HG02884 (cell line): ENCODE data around the gene ERBB4.
"Not testable (repeated sequence)": the region's sequence is repeated elsewhere in the genome, so short reads cannot be mapped to it uniquely, and the experiment has no call there.

Source experiments
- ATAC-seq: cut with Tn5 transposase; IDR thresholded peaks from one replicate; pipeline ENCODE4 v1.9.1; 2021; ENCODE audit warnings: mild to moderate bottlenecking, moderate library complexity; ENCODE audit not compliant: unreplicated experiment

The ERBB4 gene

DNA sequence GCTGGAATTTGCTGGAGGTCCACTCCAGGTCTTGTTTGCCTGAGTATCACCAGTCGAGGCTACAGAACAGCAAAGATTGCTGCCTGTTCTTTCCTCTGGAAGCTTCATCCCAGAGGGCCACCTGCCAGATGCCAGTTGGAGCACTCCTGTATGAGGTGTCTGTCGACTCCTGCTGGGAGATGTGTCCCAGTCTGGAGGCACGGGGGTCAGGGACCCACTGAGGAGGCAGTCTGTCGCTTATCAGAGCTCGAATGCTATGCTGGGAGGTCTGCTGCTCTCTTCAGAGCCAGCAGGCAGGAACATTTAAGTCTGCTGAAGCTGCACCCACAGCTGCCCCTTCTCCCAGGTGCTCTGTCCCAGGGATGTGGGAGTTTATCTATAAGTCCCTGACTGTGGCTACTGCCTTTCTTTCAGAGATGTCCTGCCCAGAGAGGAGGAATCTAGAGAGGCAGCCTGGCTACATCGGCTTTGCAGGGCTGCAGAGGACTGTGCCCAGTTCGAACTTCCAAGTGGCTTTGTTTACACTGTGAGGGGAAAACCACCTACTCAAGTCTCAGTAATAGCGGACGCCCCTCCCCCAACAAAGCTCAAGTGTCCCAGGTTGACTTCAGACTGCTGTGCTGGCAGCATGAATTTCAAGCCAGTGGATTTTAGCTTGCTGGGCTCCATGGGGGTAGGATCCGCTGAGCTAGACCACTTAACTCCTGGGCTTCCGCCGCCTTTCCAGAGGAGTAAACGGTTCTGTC is 301.1 kb downstream of the ERBB4 start:
- ATAC-seq, result no peak

DNA sequence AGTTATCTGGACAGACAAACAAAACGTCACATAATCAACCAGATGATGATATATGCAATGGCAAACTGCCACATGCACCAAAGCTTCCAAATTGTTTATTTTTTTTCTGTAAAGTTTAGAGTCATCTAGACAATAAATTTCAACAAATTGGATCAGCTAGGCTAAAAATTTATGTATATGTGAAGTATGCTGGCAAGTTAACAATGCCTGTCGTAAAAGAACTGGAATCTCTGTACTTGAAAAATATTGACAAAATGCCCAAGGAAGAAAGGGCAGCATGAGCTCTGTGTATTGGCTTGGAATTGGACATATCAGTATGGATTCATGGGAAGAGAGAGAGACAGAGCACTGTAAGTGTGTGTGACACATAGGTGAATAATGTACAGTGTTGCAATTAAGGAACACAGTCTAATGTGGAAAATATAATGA is 309.8 kb downstream of the ERBB4 start:
- ATAC-seq, result no peak

DNA sequence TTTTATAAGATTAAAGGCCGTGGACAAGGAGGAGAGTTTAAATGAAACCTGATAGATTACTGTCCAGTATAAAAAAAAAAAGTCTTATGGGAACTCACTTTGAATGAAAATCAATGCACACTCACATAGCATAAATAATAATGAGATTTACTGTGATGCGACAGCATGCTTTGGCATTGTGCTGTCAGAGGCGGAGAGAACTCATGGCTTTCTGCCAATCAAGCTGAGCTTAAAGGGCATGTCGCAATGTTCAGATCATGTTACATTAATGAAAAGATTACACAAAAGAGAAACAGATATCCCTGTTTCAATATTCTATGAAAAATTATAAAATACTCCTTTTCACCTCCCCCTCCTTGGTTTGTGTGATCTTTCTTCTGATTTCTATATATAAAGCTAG is 310.8 kb downstream of the ERBB4 start:
- ATAC-seq, result no peak

DNA sequence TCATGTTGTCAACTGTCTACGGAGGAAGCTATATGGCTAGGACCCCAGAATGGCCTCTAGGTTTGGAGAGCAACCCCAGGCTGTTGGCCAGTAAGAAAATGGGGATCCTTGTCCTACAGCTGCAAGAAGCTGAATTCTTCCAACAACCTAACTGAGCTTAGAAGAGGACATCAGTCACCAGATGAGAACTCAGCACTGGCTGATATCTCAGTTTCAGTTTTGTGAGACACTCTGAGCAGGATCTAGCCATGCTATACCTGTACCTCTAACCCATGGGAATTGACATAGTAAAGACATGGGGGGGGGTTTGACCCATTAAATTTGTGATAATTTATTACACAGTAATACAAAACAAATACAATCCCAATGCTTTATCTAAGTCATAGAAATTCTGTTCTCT is 312.5 kb downstream of the ERBB4 start:
- ATAC-seq, result no peak

DNA sequence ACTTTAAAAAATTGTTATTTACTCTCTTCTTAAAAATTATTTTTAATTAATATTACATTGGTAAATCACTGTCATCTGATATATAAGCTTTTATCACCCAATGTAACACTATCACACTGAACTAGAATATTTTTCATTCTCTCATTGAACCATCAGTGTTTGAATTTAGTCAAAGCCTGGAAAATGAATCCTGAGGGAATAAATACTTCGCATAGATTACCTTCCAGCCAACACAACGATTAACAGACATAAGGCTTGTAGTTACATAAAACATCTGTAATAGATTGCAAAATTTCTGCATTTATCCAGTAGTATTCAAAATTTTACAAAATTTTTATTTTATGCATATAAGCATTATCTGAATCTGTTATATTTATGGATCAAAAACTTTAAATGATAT is 314.9 kb downstream of the ERBB4 start:
- ATAC-seq, result no peak

DNA sequence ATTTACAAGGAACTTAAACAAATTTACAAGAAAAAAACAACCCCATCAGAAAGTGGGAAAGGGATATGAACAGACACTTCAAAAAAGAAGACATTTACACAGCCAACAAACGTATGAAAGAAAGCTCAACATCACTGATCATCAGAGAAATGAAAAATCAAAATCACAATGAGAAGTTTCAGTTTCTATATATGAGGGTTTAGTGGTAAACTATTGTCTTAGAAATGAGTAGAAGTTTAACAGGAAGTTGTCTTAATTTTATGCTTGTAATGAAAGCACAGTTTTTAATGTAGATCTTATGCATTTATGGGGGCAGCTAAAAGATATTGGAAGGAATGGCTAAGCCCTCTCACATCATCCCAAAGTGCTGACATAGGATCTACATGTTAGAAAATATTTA is 325.4 kb downstream of the ERBB4 start:
- ATAC-seq, result peak; percentile 41

DNA sequence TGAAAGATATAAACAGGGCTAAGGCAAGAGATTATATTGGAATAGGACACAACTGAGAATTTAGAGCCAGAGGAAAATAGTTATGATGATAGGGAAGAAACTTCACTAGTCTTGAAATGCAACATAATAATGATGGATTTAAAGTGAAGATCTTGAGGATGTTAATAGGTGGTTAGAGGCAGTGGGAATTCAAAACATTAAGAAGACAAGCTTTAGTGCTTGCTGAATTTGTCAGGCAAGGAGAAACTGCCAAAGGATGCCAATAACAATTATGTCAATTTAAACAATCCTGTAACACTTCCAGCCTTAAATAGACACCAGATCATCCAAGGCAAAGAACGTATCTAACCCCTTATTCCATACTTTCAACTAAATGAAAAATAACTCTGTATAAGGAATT is 330.1 kb downstream of the ERBB4 start:
- ATAC-seq, result no peak

DNA sequence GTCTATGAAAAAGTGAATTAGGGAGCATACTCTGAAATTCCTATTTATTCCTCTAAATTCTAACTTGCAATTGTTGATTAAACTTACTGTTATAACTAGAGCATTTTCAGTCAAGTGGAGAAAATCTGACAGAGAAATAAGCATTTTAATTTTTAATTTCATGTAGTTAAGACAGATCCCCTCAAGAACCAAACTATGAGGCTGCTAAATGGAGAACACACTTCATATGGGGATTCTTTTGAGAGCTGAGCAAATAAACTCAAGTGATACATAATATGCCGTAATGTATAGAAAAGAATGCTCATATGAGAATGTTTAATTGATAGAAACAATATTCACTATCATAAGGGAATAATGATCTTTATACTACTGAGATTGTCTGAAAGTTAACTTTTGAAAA is 340.8 kb downstream of the ERBB4 start:
- ATAC-seq, result no peak

DNA sequence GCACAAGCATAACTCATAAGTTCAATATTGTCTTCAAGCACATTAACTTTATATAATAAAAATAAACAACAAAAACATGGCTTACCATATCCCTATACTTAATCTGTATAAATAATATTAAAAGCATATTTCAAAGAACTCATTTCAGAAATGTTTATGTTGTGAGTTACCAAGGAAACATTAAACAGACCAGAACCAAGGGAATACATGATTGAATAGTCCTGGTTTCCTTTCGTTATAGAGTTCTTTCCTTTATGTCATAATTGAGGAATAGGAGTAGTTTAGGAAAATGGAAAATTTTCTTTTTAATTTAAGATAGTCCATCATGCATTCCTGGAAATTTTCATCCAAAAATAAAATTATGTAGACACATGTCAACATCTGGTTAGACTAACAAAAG is 343.0 kb downstream of the ERBB4 start:
- no peak for ATAC-seq

DNA sequence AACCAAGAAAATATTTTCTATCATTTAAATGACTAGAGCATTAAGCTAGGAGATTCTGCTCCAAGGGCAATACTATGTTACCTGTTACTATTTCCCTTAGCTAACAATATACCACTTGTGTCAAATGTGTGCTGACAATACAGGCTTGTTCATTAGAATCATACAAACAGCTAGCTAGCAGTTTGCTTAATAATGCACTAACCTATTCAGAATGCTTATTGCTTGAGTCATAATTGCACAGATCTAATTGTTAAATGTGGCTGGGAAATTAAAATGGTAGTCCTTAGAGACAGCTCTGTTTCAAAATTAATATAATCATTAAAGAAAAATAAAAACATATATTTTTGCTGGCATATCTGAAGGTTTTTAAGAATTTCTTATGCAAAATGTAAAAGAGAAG is 344.2 kb downstream of the ERBB4 start:
- ATAC-seq, result no peak

DNA sequence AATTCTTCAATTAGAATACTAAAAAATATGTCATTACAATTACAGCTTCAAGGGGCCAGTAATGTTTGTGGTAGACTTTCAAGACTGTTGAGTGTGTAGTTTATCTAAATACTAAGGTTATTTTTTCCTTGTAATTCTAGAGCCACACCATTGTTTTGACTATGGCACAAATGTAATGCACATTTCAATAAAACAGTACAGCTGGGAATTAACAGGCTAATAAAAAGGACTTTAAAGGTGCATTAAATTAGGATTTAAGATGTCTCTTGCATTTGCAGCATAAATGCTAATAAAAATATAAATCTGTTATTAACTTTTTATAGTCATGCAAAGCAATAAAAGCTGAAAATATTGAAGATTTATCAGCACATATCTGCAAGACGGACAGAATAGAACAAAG is 344.8 kb downstream of the ERBB4 start:
- no peak for ATAC-seq

DNA sequence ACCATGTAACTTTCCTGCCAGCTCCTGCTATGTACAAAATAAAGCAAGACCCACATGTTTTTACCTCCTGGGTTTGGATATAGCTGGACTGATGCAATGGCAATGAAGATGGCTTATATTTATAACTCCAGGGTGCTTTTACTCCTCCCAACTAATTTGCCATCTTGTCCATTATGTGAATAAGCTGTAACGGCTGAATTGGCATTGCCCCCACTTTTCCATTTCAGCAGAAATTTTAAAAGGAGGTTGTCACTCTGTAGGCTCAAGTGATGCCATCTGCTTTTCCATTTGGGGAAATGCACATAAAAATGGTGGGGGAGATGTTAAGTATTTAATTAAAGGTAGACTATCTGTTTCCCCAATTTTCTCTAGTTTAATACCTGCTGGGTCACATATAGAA is 345.5 kb downstream of the ERBB4 start:
- ATAC-seq, result no peak

DNA sequence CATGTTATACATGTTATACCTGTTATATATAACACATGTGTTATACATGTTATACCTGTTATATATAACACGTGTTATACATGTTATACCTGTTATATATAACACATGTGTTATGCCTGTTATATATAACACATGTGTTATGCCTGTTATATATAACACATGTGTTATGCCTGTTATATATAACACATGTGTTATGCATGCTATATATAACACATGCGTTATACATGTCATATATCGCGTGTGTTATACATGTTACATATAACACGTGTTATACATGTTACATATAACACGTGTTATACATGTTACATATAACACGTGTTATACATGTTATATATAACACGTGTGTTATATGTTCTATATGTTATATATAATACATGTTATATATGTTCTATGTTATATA is 347.2 kb downstream of the ERBB4 start:
- not testable (repeated sequence) for ATAC-seq

DNA sequence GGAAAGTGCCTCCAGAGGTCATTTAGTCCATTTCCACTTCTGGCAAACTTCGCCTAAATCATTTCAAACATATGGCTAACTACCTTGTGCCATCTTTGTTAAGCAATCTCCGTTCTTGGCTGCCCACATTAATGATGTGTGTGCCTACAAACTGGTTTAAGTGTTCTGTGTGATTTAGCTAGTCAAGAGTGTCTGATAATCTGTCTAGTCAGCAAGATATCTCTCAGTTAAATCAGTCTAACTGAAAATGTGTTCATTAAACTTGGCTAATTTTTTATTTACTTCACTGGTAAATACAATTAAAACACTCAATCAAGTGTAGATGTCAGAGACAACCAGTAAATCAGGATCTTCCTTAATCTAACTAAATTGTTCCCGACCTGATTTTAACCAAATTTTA is 352.4 kb downstream of the ERBB4 start:
- ATAC-seq, result no peak

DNA sequence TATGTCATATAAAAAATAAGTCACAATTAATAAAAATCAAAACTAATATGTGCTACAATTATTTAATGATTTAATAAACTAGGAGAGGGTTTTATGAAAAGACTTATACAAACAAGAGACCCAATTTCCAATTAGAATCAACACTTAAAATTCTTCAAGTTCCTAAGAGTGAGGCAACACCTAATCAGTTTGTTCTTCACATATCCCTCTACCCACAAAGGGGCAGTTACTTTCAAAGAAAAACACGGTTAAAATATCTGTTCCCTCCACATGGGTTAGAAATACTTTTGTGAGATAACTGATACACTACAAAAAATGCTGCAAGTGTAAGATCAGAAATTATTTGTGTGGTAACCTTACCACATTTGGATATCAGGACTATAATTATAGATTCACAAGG is 357.0 kb downstream of the ERBB4 start:
- ATAC-seq, result no peak

DNA sequence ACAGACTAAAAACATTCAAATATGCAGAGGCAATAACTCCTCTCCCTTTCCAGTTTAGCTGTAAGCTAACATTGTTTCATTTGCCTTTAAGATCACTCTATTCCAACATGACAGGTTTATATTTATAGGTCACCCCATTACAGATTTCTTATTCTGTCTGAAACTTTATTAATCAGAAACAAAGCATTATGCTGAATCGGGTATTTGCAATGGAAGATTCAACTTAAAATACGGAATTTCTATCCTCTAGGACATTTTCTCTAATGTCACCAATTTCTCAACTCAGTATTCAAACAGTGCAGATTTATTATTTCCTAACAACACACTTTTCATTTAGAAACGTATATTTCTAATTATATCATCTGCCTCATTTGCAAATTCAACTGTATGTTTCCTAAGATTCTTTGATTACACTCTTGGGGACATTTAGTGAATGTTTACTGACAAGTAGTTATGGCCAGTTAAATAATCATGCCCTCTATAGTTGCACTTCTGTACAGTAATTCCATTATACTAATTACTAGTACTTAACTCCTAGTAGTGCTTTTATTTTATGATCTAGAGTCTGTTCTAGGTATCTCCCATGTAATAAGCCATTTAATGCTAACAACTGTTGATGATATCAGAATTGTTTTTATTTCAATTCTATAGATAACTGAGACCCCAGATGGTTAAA is 358.1 kb downstream of the ERBB4 start:
- ATAC-seq, result no peak

DNA sequence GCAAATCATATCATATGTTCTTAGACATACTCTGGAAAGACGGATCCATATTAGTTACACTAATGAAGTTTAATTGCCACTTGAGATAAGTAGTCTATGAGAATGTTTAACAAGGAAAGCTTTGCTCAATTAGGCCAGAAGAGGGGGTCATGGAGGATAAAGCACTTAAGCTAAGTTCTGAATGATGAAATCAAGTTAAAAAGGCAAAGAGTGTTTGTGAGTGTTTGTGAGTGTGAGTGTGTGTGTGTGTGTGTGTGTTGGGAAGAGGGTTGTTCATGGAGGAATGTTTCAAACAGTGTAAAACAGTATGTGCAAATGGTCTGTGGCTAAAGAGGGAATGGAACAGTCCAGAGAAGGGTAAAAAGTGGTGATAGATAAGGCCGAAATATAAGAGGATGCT is 360.9 kb downstream of the ERBB4 start:
- ATAC-seq, result no peak

DNA sequence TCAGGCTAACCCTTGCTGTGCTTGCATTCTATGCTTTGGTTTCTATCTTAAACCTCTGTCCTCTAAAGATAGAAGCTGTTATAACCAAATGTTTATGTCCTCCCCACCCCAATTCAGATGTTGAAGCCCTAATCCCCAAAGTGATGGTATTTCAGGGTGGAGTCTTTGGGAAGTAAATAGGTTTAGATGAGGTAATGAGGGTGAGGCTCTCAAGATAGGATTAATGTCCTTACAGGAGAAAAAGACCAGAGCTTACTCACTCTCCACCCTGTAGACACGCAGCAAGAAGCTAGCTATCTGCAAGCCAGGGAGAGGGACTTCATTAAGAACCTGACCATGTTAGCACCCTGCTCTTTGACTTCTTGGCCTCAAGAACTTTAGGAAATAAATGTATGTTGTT is 362.5 kb downstream of the ERBB4 start:
- no peak for ATAC-seq

DNA sequence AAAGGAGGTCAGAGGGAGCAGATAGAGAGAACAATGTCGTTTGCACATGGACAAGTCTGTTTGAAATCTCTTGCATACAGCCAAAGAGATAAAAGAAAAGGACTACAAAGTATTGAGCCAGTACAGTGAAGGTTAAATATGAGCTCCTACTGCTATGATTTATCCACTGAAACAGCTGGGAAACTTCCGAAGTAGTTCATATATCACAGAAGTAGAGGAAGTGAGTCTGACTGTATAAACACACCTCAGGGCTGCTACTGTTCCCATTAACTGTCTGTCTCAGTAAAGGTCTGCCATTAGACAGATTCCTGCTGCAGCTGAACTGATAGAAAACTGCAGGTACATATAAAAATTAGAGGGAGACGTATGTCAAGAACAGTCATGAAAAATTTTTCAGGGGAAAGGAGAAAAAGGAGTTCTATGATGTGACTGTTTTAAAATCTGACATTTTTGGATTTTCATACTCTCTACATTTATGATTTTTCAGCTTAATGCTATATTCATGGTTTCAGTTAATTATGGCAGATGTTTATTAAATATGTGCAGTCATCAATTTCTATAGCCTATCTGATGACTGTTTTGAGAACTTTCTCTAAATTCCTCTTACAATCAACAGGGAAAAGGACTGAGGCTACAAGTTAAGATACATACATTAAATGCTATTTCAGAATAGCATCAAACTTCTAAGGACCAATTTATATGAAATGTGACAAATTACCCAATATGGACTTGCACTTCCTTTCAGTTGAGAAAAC is 364.7 kb downstream of the ERBB4 start:
- ATAC-seq, result no peak

DNA sequence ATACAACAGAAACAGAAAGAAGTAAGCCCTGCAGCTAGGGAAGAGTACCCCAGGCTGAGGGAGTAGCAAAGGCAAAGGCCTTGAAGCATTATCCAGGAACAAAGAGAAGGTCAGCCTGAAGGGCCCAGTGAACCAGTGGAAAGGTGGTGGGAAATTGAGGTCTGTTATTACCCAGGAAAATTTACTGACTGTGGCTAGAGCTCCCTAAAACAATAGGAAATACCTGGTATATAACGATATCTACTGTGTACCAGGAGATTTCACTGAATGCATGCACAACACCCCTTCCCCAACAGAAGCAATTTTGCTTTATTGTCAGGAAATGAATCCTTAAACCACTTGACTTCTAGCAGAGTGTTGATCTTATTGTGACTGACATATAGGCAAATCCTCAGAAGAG is 365.3 kb downstream of the ERBB4 start:
- ATAC-seq, result no peak

DNA sequence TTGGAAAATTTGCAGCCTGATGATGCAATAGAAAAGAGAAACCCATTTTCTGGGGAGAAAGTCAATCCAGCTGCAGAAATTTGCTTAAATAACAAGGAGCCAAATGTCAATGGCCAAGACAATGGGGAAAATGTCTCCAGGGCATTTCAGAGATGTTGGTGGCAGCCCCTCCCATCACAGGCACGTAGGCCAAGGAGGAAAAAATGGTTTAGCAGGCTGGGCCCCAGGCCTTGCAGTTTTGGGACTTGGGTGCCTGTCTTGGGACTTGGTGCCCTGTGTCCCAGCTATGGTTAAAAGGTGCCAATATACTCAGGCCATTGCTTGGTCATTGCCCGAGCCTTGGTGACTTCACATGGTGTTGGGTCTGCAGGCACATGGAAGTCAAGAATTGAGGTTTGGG is 368.2 kb downstream of the ERBB4 start:
- ATAC-seq, result no peak

DNA sequence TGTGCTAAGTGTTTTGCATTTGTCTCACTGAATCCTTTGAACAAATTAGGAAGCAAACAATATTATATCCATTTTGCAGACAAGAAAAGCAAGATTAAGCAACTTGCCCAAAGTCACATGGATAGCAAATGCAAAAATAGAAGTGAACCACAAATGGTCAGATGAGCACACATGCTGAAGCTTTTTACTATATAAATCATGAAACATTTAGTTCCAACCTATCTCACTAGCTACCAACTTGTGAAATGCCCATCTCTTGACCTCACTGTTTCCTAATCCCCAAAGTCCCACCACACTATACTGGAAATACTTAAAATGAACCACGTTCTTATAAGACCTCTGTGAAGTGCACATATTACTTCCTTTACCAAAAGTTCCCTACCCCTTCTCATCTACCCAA is 380.5 kb downstream of the ERBB4 start:
- no peak for ATAC-seq
